SKM-1 (cell line): ENCODE measurements around the gene SERPINB7.
A peak's percentile ranks its signal among the peaks of the same experiment; 100 is the strongest.

ENCODE experiments used
- DNase-seq: peaks from one replicate; lab custom pipeline; 2025; ENCODE audit not compliant: unreplicated experiment; lab: John Stamatoyannopoulos, UW

The SERPINB7 gene

DNA sequence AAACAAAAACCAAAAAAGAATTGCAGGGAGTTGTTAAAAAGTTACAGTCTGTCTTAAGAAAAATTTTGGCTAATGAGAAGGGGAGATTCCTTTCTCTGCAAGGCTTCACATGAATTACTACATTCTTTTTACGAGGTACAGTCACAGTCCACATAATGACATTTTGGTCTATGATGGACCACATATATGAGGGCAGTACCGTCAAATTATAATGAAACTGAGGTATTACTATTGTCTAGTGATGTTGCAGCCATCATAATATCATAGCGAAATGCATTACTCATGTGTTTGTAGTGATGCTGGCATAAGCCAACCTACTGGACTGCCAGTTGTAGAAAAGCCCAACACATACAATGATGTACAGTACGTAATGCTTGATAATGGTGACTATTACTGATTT is 12.5 kb downstream of the SERPINB7 start:
- DNase-seq, result no peak

GRCh38 chr18:63788447-63789096 is 13.4 kb downstream of the SERPINB7 start:
- peak; percentile 41 for DNase-seq

GRCh38 chr18:63789327-63789726 is 14.1 kb downstream of the SERPINB7 start:
- no peak for DNase-seq

DNA sequence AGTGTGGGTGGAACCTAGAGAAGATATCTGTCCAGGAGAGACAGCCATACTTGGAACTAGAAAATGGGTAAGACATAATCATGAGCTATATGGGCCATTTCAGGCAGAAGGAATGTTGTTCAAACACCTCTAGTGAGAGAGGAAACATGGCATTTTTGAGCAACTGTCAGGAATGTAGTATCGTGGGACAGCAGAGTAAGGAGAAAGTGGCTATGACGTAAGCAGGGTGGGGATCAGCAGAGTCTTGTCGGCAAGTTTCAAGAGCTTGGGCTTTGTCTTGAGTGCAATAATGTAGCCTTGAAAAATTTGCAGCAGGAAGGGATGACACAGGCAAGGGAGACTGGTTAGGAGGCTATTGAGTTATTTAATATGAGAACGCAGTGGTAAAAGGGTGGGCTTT is 20.4 kb downstream of the SERPINB7 start:
- no peak for DNase-seq

GRCh38 chr18:63799189-63799588 is 24.0 kb downstream of the SERPINB7 start:
- DNase-seq, result no peak

- DNase-seq, result no peak
Measured at GRCh38 chr18:63801343-63801742, 26.1 kb downstream of the SERPINB7 start.

DNA sequence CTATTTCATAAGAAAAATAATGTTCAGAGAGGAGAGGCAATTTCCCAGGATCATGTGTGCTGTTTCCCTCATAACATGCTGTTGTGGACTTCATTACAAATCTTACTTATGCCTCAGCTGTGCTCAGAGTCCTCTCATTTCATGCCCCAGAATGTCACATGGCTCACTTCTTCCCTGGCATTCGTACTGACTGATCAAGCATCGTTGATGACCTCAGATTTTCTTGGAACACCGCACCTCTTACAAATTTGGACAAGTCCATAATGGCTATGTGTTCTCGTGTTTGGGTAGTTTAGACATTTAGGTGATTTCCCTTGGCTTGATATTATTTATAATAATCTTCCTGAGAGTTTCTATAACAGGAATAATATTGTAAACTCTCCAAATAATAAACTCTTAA is 32.9 kb downstream of the SERPINB7 start:
- no peak for DNase-seq

DNA sequence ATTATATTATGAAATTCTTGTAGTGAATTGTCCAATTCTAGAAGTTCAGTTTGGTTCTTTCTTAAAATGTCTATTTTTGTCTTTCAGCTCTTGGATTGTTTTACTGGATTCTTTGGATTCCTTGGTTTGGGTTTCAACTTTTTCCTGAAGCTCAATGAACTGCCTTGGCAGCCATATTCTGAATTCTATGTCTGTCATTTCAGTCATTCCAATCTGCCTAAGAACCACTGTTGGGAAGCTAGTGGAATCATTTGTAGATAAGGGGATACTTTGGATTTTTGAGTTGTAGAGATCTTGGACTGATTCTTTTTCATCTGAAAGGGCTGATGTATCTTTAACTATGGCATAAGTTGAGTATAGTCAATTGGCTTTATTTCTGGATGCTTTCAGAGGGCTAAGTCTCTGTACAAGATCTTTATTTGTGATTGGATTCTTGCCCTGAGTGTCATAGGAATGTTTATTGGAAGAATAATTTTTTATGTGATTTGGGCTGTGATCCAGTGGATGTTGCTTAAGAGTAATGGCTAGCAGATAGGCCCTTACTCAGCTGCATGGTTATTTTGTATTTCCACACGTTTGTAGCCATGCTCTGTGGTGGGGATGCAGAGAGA is 42.3 kb downstream of the SERPINB7 start:
- DNase-seq, result no peak

GRCh38 chr18:63818212-63818611 is 43.0 kb downstream of the SERPINB7 start:
- DNase-seq, result no peak

DNA sequence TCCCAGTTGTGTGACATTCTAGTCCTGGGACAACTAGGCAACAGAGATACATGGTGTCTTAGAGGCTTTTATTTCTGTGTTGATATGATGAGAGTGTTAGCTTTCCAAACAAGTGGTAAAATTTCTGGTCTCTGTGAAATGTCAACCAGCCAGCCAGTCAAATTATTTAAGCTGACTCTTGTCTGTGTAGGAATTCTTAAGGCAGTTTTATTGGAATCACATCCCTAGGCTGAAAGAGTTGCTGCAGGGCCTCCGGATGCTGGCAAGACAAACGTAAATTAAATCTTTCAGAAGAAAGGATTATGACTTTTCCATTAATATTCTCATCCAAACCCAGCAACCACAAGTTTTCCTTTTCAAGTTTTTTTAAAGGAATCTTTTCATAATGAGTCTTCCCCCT is 44.6 kb downstream of the SERPINB7 start:
- DNase-seq, result no peak

- DNase-seq, result no peak
Measured at GRCh38 chr18:63820694-63821093, 45.5 kb downstream of the SERPINB7 start.

- DNase-seq, result no peak
Measured at GRCh38 chr18:63823516-63824219, 48.5 kb downstream of the SERPINB7 start.

DNA sequence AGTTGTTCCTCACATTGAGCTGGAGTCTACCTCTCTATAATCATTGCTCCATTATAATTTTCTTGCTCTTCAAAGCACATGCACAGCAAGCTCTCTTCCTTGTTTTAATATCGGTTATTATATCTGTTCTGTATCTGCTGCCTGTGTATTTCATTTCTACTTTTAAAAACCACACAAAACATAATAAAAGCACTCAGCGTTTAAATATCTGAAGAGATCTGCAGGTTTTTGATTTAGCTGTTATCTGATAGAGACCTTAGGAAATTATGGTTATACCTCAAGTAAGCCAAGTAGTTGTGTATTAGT is 49.0 kb downstream of the SERPINB7 start:
- no peak for DNase-seq

- no peak for DNase-seq
Measured at GRCh38 chr18:63828120-63828519, 52.9 kb downstream of the SERPINB7 start.

DNA sequence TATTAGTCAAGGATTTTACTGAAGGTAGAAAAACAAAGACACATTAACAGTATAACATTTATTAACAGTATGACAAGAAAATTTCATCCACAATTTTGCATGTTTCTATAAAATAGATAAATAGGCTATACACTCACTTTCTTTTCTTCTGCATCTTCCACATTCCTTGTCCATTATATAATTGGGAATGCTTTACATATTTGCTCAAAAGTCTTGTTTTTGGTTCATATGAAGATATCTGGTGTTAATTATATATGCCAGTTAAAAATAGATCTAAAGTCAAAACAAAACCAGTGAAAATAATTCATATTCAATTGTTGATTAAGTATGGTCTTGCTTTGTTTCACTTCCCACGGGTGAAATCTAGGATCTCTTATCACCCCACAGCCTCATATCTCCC is 53.4 kb downstream of the SERPINB7 start:
- no peak for DNase-seq

GRCh38 chr18:63829886-63830285 is 54.7 kb downstream of the SERPINB7 start:
- DNase-seq, result no peak

GRCh38 chr18:63831080-63831788 is 56.0 kb downstream of the SERPINB7 start:
- peak; percentile 50 for DNase-seq

GRCh38 chr18:63832470-63832869 is 57.3 kb downstream of the SERPINB7 start:
- no peak for DNase-seq

- DNase-seq, result no peak
Measured at GRCh38 chr18:63834471-63835113, 59.4 kb downstream of the SERPINB7 start.

- no peak for DNase-seq
Measured at GRCh38 chr18:63836456-63836855, 61.2 kb downstream of the SERPINB7 start.

DNA sequence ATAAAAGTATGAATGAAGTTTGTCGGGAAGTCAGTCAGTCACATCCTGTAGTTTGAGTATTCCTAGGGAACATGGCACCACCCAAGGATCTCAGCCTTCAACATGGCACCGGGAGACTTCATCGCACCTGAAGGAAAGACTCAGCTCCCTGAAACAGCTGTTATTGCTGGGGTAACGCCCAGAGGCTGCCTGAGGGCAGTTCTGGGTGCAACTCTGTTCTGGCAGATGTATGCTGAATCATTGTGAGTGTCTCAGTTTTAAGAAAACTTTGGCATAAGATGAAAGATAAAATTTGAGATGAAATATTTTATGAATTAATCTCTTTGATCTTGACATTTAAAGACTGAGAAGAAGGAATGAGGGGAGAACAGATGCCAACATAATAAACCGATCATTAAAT is 62.4 kb downstream of the SERPINB7 start:
- no peak for DNase-seq
